GM12878 (cell line): ENCODE measurements around the gene AVEN. TPM values are rescaled to one million over a fixed set of nuclear protein-coding genes. Genes with fewer than 3 reads are reported as not detected.

Experiments used
- ATAC-seq: fragments of 200-7000 bp; cut with Tn5 transposase; 3 replicates; pipeline ENCODE4 v1.9.1; 2020; ENCODE audit warnings: mild to moderate bottlenecking, moderate library complexity
- BruUV-seq: library from RNA; stranded (reverse); fragments of 400-500 nt; replicated peaks from 2 replicates; lab custom pipeline; 2021; lab: Mats Ljungman, UMichigan
- CTCF ChIA-PET: fragments of 300-600 bp; sonication (Branson Sonifier 250); formaldehyde crosslinking; extraction: SDS; loops from one replicate; lab custom pipeline; 2021; ENCODE audit warnings: inconsistent platforms; lab: Yijun Ruan, JAX
- POLR2A ChIA-PET: fragments of 350-600 bp; formaldehyde crosslinking; extraction: SDS; loops from one replicate; lab custom pipeline; 2021; ENCODE audit warnings: inconsistent platforms; lab: Charles Lee
- RAD21 ChIA-PET: fragments of 300-600 bp; sonication (Branson Sonifier 250); formaldehyde crosslinking; loops from one replicate; lab custom pipeline; 2023; ENCODE audit warnings: antibody characterized with exemption; ENCODE audit not compliant: unreplicated experiment; lab: Charles Lee
- SMC1A ChIA-PET: fragments of 300-600 bp; sonication (Branson Sonifier 250); formaldehyde crosslinking; loops from one replicate; lab custom pipeline; 2023; ENCODE audit not compliant: unreplicated experiment, uncharacterized antibody; lab: Charles Lee
- DNase-seq: peaks from one replicate; pipeline ENCODE4 v3.0.0-alpha.2; 2011; ENCODE audit warnings: low read depth, low spot score
- FAIRE-seq: peaks from 3 replicates; lab custom pipeline; 2011; peaks lifted over from hg19 to GRCh38; lab: Jason Lieb, UNC
- H2AFZ ChIP-seq: 2 replicates; pipeline ENCODE4 v1.6.0; 2011; ENCODE audit warnings: low read depth, low read length, control low read depth; ENCODE audit not compliant: control insufficient read depth
- H3K27ac ChIP-seq: 2 replicates; pipeline ENCODE4 v1.5.1; 2011; ENCODE audit warnings: control low read depth; ENCODE audit not compliant: control insufficient read depth, insufficient read depth
- H3K27me3 ChIP-seq, 2 experiments: replicated peaks in 1 of 2; 2 replicates each; pipeline versions ENCODE4 v1.6.0 to v1.6.1; 2011; ENCODE audit warnings: low read length in 1 of 2; ENCODE audit not compliant: control insufficient read depth in 2 of 2, insufficient read depth in 2 of 2
- H3K36me3 ChIP-seq, 2 experiments: 2 replicates each; pipeline ENCODE4 v1.5.1; 2011; ENCODE audit warnings: low read length in 1 of 2; ENCODE audit not compliant: control insufficient read depth in 2 of 2, insufficient read depth in 2 of 2
- H3K4me1 ChIP-seq: 2 replicates; pipeline ENCODE4 v1.6.1; 2011; ENCODE audit warnings: mild to moderate bottlenecking, low read length, moderate library complexity, mixed read lengths; ENCODE audit not compliant: control insufficient read depth, insufficient read depth
- H3K4me2 ChIP-seq: 2 replicates; pipeline ENCODE4 v1.6.0; 2011; ENCODE audit warnings: control low read depth; ENCODE audit not compliant: control insufficient read depth, insufficient read depth
- H3K4me3 ChIP-seq: fragments of 200-600 bp; sonication (generic); 2 replicates; pipeline ENCODE4 v1.5.1; 2016
- H3K79me2 ChIP-seq: 2 replicates; pipeline ENCODE4 v1.6.0; 2011; ENCODE audit warnings: low read length; ENCODE audit not compliant: control insufficient read depth, insufficient read depth
- H3K9ac ChIP-seq: 2 replicates; pipeline ENCODE4 v1.8.0; 2011; ENCODE audit warnings: low read length, control low read depth, mixed read lengths; ENCODE audit not compliant: control insufficient read depth, insufficient read depth
- H3K9me3 ChIP-seq: replicated peaks from 3 replicates; pipeline ENCODE4 v1.5.1; 2011; ENCODE audit warnings: mild to moderate bottlenecking, low read length; ENCODE audit not compliant: control insufficient read depth, insufficient read depth
- H4K20me1 ChIP-seq: 2 replicates; pipeline ENCODE4 v1.6.0; 2011; ENCODE audit not compliant: control insufficient read depth, insufficient read depth
- FOS ChIP-seq: IDR thresholded peaks from 3 replicates; pipeline ENCODE4 v1.6.1; 2011; ENCODE audit warnings: borderline replicate concordance; ENCODE audit not compliant: insufficient read length; ENCODE audit errors: extremely low read depth
- IKZF1 ChIP-seq: fragments of 450-650 bp; conservative IDR thresholded peaks from 2 replicates; pipeline ENCODE4 v1.6.1; 2017; ENCODE audit warnings: antibody characterized with exemption, mild to moderate bottlenecking
- PAX8 ChIP-seq: fragments of 450-650 bp; IDR thresholded peaks from 2 replicates; pipeline ENCODE4 v1.6.1; 2017; ENCODE audit warnings: mild to moderate bottlenecking, moderate library complexity
- POU2F2 ChIP-seq: IDR thresholded peaks from 3 replicates; pipeline ENCODE4 v1.6.1; 2011; ENCODE audit warnings: low read depth, mild to moderate bottlenecking, low read length, borderline replicate concordance
- SIX5 ChIP-seq: IDR thresholded peaks from 2 replicates; pipeline ENCODE4 v1.6.1; 2011; ENCODE audit warnings: mild to moderate bottlenecking, low read depth, low read length, moderate library complexity; ENCODE audit not compliant: severe bottlenecking
- SMAD5 ChIP-seq: IDR thresholded peaks from 2 replicates; pipeline ENCODE4 v1.6.1; 2016; ENCODE audit warnings: antibody characterized with exemption, low read depth
- TCF12 ChIP-seq: IDR thresholded peaks from 2 replicates; pipeline ENCODE4 v1.6.1; 2011; ENCODE audit warnings: low read depth, mild to moderate bottlenecking, low read length
- WGBS: methylation state at CpG from one replicate; pipeline ENCODE4 v1.1.6; 2016; ENCODE audit warnings: low lambda C conversion rate; ENCODE audit not compliant: insufficient replicate concordance, insufficient coverage; ENCODE audit errors: missing lambda C conversion rate; 5-methylcytosine and 5-hydroxymethylcytosine counted together
- in situ Hi-C: fragments of 300-500 bp; cut with MboI; formaldehyde crosslinking; loops from 9 replicates; pipeline ENCODE4 v1.14.3; 2018; ENCODE audit warnings: mixed read lengths
- intact Hi-C: fragments of 100-400 bp; cut with micrococcal nuclease; formaldehyde crosslinking; loops from one replicate; pipeline ENCODE4 v1.14.2; 2022; ENCODE audit not compliant: unreplicated experiment
- polyA plus RNA-seq, 11 experiments: library from polyadenylated mRNA; depleted of rRNA in 4 of 11; unstranded in 6 of 11; stranded (reverse) in 5 of 11; fragments of >200 nt; fragmentation: Nextera tagmentation in 4 of 11; fragmentation: Illumina TruSeq in 1 of 11; extraction: Ambion mirVana in 4 of 11; extraction: Trizol in 1 of 11; gene quantifications; 1 replicate in 1 of 11; 2 replicates in 10 of 11; pipeline versions ENCODE4 v1.2.1 to v1.2.3, GENCODE V29; 2011 to 2016; ENCODE audit warnings: inconsistent platforms in 2 of 11, missing spikeins in 2 of 11, low read depth in 1 of 11
- total RNA-seq, 4 experiments: library from RNA; depleted of rRNA in 3 of 4; stranded (reverse); fragments of >200 nt in 3 of 4; fragmentation: Illumina TruSeq in 1 of 4; extraction: Trizol in 1 of 4; gene quantifications; 2 replicates each; pipeline versions ENCODE4 v1.2.1 to v1.2.3, GENCODE V29; 2013 to 2021
- TF ChIP-seq, protein P1 (sequence below): fragments of 450-650 bp; IDR thresholded peaks from 2 replicates; pipeline ENCODE4 v1.6.1; 2016; ENCODE audit warnings: mild to moderate bottlenecking
- TF ChIP-seq, protein P2 (sequence below): fragments of 450-650 bp; IDR thresholded peaks from 2 replicates; pipeline ENCODE4 v1.6.1; 2018; ENCODE audit warnings: mild to moderate bottlenecking, low read depth, moderate library complexity; ENCODE audit not compliant: partially characterized antibody
- TF ChIP-seq, protein P3 (sequence below): fragments of 450-650 bp; IDR thresholded peaks from 2 replicates; pipeline ENCODE4 v1.6.1; 2016; ENCODE audit warnings: mild to moderate bottlenecking, moderate library complexity, borderline replicate concordance

Gene AVEN
- total and polyA plus RNA-seq, 10 of the 15 experiments (the other 5 are each of a cell fraction or from before 2014, with no cell fraction given), result 1.4 to 15.1 (median 10.5) TPM

DNA sequence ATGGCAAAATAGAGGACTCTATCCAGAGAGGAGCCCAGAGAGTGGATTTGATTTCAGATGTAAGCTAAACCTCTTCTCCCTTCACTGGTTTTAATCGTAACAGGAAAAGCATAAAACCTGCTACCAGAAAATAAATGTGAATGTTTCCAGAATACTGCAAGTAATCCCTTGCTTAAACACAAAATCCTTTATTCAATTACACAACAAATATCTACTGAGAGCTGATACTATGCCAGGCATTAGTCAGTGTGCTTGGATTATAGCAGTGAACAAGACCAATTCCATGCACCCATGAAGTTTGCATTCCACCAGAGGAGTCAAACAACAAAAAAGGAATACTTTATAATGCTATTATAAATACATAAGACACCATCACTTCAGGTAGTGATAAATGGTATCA lies 15.1 kb downstream of the AVEN start:
- peaks cover 2% of the 10 kb centered on the region; the same call in 2 of the 3 replicates for H3K9me3 ChIP-seq
- no peak overlapping the region for H2AFZ ChIP-seq
- DNase-seq (no peak), FAIRE-seq (no peak), ATAC-seq (no peak)
- no TSS peak for BruUV-seq
- no peak overlapping the region for H3K27ac ChIP-seq
- H3K79me2 ChIP-seq, result no peaks in the 10 kb centered on the region
- POLR2A ChIA-PET, result no interaction called here
- no peaks in the 10 kb centered on the region for H3K27me3 ChIP-seq
- no peak overlapping the region for H3K4me2 ChIP-seq
- no peaks in the 10 kb centered on the region for H3K4me1 ChIP-seq
- in situ Hi-C loops, result no loop called here
- WGBS, result 93% methylated on average over 1 of the region's 1 CpG
- H3K36me3 ChIP-seq, result no peaks in the 10 kb centered on the region
- RAD21 ChIA-PET, result no interaction called here
- TF ChIP-seq TCF12, result no peak
- no peak for TF ChIP-seq FOS
- no peak for TF ChIP-seq PAX8
- TF ChIP-seq, protein P1, sequence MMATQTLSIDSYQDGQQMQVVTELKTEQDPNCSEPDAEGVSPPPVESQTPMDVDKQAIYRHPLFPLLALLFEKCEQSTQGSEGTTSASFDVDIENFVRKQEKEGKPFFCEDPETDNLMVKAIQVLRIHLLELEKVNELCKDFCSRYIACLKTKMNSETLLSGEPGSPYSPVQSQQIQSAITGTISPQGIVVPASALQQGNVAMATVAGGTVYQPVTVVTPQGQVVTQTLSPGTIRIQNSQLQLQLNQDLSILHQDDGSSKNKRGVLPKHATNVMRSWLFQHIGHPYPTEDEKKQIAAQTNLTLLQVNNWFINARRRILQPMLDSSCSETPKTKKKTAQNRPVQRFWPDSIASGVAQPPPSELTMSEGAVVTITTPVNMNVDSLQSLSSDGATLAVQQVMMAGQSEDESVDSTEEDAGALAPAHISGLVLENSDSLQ, result no peak
- TF ChIP-seq SMAD5, result no peak
- TF ChIP-seq IKZF1, result no peak
- TF ChIP-seq, protein P2, sequence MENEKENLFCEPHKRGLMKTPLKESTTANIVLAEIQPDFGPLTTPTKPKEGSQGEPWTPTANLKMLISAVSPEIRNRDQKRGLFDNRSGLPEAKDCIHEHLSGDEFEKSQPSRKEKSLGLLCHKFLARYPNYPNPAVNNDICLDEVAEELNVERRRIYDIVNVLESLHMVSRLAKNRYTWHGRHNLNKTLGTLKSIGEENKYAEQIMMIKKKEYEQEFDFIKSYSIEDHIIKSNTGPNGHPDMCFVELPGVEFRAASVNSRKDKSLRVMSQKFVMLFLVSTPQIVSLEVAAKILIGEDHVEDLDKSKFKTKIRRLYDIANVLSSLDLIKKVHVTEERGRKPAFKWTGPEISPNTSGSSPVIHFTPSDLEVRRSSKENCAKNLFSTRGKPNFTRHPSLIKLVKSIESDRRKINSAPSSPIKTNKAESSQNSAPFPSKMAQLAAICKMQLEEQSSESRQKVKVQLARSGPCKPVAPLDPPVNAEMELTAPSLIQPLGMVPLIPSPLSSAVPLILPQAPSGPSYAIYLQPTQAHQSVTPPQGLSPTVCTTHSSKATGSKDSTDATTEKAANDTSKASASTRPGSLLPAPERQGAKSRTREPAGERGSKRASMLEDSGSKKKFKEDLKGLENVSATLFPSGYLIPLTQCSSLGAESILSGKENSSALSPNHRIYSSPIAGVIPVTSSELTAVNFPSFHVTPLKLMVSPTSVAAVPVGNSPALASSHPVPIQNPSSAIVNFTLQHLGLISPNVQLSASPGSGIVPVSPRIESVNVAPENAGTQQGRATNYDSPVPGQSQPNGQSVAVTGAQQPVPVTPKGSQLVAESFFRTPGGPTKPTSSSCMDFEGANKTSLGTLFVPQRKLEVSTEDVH, result no peak
- TF ChIP-seq, protein P3, sequence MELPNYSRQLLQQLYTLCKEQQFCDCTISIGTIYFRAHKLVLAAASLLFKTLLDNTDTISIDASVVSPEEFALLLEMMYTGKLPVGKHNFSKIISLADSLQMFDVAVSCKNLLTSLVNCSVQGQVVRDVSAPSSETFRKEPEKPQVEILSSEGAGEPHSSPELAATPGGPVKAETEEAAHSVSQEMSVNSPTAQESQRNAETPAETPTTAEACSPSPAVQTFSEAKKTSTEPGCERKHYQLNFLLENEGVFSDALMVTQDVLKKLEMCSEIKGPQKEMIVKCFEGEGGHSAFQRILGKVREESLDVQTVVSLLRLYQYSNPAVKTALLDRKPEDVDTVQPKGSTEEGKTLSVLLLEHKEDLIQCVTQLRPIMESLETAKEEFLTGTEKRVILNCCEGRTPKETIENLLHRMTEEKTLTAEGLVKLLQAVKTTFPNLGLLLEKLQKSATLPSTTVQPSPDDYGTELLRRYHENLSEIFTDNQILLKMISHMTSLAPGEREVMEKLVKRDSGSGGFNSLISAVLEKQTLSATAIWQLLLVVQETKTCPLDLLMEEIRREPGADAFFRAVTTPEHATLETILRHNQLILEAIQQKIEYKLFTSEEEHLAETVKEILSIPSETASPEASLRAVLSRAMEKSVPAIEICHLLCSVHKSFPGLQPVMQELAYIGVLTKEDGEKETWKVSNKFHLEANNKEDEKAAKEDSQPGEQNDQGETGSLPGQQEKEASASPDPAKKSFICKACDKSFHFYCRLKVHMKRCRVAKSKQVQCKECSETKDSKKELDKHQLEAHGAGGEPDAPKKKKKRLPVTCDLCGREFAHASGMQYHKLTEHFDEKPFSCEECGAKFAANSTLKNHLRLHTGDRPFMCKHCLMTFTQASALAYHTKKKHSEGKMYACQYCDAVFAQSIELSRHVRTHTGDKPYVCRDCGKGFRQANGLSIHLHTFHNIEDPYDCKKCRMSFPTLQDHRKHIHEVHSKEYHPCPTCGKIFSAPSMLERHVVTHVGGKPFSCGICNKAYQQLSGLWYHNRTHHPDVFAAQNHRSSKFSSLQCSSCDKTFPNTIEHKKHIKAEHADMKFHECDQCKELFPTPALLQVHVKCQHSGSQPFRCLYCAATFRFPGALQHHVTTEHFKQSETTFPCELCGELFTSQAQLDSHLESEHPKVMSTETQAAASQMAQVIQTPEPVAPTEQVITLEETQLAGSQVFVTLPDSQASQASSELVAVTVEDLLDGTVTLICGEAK, result no peak
- no peak for TF ChIP-seq SIX5
- TF ChIP-seq POU2F2, result no peak
- no peak overlapping the region for H3K9ac ChIP-seq
- CTCF ChIA-PET, result no interaction called here
- no peak overlapping the region for H3K4me3 ChIP-seq
- SMC1A ChIA-PET, result no interaction called here
- intact Hi-C loops, result no loop called here
- no peaks in the 10 kb centered on the region for H4K20me1 ChIP-seq
